Measurements from ENCODE around the gene ELAVL4.

- no peak for TF ChIP-seq CTCF (IDR thresholded peaks at IDR 0.05)
- no peak for TF ChIP-seq POLR2A (IDR thresholded peaks at IDR 0.05)
These were observed 72.4 kb downstream of the ELAVL4 start for GRCh38 chr1:50181027-50181663.
